NCI-H146 treated with DMSO at 0.1 percent for 48 hours (cell line): Measurements from ENCODE around the gene OR51L1.
"Not testable (repeated sequence)": the region's sequence is repeated elsewhere in the genome, so short reads cannot be mapped to it uniquely, and the experiment has no call there.

Experiments
- DNase-seq: peaks from one replicate; lab custom pipeline; 2025; ENCODE audit not compliant: unreplicated experiment; lab: John Stamatoyannopoulos, UW

Gene OR51L1, protein sequence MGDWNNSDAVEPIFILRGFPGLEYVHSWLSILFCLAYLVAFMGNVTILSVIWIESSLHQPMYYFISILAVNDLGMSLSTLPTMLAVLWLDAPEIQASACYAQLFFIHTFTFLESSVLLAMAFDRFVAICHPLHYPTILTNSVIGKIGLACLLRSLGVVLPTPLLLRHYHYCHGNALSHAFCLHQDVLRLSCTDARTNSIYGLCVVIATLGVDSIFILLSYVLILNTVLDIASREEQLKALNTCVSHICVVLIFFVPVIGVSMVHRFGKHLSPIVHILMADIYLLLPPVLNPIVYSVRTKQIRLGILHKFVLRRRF

DNA sequence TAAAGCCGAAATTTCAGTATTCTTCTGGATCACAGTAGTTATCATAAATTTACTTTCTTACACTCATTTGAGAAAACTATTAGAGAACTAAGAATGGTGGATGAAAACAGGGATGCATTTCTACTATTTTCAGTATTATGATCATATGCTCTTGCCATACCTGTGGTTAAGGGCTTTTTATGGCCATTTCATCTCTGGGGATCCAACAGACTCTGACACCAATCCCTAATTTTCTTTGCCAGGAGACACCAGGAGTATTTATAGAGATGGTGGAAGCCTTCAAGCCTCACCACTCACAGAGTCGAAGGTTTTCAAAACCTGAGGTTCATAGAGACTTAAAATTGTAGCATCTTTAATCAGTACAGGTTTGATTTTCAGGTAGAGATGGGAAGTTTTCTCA, at the start of gene OR51L1:
TSS of gene OR51L1 (plus strand) at position 301 of the 400 bp plus-strand sequence. CDS start 4,132 bp downstream, outside the sequence.
- no peak for DNase-seq

- no peak for DNase-seq
Observed at GRCh38 chr11:4947505-4947904, 47.1 kb upstream of the OR51L1 start, which contains the start of gene OR51A4. Gene OR51A4 (minus strand): TSS chr11:4947605. CDS start chr11:4947100, 505 bp downstream.

DNA sequence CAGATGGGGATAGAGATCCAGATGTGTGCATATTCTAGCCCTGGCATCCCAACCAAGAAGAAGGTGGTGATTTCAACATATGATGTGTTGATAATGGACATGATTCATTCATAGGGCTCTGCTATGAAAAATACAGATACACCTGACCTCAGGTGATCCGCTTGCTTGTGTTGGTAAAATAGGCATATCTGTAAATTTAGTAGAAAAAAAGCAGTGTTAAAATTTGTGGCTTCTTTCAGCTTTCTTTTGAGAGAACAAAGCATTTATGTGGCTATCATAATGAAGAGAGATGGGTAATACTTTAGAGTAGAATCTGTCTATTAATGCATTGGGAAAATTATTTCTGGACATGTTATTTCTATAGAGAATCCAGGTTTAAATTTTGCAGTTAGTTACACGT, 39.0 kb upstream of the OR51L1 start, which contains the start of gene OR51A2:
TSS of gene OR51A2 (minus strand) at position 101 of the 400 bp plus-strand sequence. CDS start at position 101, 0 bp downstream.
- not testable (repeated sequence) for DNase-seq

DNA sequence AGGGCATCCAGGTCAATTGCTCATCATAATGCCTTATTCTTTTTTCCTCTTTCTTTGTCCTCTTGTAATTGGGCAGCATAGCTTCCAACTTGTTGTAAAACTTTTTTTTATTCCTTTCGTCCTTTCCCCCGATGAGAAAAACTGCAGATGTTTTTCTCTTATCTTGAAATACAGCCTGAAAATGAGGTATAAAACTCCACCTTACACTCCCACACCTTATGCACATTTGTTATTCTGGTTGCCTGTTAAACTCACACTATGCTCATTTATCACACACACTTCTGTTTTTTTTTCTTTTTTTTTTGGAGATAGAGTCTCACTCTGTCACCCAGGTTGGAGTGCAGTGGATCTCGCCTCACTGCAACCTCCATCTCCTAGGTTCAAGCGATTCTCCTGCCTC, 37.3 kb upstream of the OR51L1 start:
- no peak for DNase-seq

DNA sequence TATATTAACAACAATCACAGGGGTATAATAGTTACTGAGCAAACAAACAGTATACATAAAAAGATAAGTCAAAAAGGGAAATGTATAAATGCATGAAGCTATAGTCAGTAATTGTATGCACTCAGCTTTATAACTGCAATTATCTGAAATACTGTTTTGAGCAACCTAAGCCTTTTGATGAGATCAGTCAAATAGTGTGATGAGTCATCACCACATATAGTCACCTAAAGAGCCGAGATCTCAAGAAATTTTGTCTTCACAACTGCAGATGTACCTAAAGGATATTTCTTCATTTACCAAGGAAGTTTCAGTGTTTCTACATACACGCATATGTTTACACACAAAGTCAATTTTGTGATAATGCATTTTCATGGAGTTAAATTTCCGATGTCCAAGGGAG, 33.8 kb upstream of the OR51L1 start:
- peak; percentile 37 for DNase-seq

DNA sequence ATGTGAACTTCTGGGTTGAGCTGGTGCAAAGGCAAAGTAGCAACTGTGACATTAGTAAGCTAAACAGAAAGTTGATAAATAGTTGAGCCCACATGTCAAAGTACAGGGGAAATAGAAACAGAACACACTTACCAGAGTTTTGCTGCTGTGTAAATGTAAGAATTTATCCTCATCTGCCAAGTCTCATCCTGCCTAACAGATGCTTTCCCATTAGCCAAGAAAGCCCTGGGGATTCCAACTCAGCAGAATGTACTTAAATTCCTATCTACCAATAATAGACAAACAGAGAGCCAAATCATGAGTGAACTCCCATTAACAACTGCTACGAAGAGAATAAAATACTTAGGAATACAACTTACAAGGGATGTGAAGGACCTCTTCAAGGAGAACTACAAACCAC, 31.8 kb upstream of the OR51L1 start:
- DNase-seq: no peak

GRCh38 chr11:4975436-4975835, 19.2 kb upstream of the OR51L1 start:
- no peak for DNase-seq

DNA sequence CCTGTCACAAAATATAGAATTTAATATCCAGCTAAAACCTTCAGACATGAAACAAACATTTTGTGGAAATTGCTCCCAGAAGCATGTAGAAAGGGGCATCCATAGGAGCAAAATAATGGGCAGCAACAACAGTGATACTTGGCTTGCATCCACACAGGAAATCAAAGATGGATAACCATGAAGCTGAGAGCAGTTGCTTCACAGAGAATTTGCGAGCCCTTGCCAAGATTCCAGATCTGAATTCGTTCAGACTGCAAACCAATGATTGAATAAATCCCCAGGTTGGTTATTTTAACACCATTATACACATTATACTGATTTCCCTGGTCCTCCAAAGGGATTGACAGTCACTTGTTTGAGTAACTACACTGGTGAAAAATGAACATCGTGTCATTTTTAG, 15.6 kb upstream of the OR51L1 start:
- no peak for DNase-seq

GRCh38 chr11:4982678-4983077, 12.0 kb upstream of the OR51L1 start:
- DNase-seq: no peak

DNA sequence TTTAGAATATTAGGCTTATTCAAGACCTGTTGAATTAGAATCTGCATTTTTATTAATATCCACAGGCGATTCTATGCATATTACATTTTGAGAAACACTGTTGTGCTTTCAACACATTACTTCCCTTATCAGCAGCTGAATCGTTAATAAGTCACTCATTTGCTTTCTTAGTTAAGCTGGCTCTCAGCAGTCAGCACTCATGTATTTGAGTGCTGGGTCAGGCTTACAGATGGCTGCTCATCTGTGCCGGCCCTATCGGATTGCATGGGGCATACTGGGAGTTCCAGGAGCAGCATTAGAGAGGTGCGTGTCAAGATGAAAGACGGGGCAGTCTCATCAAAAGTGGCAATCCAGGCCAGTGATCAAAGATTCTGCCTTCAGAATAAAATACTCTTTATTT, 10.8 kb upstream of the OR51L1 start:
- no peak for DNase-seq

DNA sequence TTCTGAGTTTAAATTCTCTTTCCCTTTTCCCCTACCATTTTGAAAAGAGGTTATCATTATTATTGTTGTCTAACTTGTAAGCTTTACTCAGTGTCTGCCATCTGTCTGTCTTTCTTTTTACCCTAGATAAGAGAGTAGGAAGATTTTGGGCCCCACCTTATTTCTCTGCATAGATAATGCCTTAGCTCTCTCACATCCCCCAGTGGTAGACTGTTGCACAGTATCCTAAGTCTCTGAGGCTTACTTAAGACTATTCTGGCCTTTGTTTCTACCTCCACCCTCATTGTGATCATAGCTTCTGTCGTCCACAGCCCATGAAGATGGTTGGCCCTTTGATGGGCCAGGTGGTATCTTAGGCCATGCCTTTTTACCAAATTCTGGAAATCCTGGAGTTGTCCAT, 3.6 kb upstream of the OR51L1 start:
- peak; percentile 1 for DNase-seq

GRCh38 chr11:5004424-5005274, 10.0 kb downstream of the OR51L1 start:
- peak; percentile 68 for DNase-seq

GRCh38 chr11:5007561-5007960, 12.9 kb downstream of the OR51L1 start:
- DNase-seq: no peak

GRCh38 chr11:5011254-5011653, 16.6 kb downstream of the OR51L1 start:
- DNase-seq: no peak

DNA sequence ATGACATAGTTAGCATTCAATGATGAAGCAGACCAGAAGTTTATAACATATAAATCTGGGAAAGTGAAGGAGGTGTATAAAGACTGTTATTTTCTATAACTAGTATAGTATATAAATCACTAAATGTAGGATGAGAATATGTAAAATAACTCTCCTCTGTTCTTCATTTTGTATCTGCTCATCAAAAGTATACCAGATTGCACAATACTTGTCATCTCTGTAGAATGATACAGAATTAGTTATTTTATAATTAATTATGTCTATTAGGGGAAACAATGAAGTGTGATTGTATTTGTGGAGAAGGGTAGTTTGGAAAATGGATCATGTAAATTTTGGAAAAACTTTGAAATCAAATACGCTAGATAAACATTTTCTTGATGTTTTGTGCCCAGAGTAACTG, 18.4 kb downstream of the OR51L1 start:
- DNase-seq: no peak

- no peak for DNase-seq
Observed at GRCh38 chr11:5021996-5022395, 27.3 kb downstream of the OR51L1 start.

- no peak for DNase-seq
Observed at GRCh38 chr11:5036669-5037068, 42.0 kb downstream of the OR51L1 start.

DNA sequence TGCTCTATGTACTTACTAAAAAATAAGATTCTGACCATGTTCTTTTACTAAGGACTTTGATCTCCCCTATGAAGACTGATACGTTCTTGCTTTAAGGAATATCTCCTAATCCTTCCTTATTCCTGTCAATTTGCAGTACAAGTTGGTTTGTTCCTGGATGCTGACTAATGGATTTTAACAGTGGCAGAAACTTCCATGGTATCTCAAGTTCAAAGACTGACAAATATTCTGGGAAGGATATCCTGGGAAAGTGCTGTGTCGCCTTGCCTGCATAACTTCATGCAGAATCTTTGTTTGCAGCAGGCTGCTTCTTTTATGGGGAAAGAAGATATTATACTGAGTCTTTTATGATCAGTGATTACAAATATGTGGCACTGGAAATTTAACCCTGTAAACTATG, 43.3 kb downstream of the OR51L1 start:
- no peak for DNase-seq

- no peak for DNase-seq
Observed at GRCh38 chr11:5038341-5038740, 43.7 kb downstream of the OR51L1 start.

GRCh38 chr11:5040876-5041275, 46.2 kb downstream of the OR51L1 start:
- no peak for DNase-seq

GRCh38 chr11:5042091-5042490, 47.4 kb downstream of the OR51L1 start:
- DNase-seq: no peak

DNA sequence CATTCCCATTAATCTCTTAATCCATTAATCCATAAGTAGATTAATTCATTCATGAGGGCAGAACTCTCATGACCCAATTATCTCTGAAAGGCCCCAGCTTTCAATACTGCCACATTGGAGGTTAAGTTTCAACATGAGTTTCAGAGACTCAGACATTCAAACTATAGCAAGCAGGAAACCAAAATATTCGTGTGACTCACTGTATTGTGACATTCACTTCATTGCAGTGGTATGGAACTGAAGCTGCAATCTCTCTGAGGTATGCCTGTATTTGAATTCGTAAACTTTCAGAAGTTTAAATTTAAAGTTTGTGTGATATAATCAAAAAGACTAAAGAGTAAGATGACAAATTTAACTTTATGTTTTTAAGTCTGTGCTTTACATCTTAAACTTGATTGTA, 48.7 kb downstream of the OR51L1 start:
- DNase-seq: no peak
